NCI-H2107 (cell line): ENCODE measurements around the gene PYM1.

Experiments used
- DNase-seq: peaks from one replicate; lab custom pipeline; 2025; lab: John Stamatoyannopoulos, UW

PYM1 gene

DNA sequence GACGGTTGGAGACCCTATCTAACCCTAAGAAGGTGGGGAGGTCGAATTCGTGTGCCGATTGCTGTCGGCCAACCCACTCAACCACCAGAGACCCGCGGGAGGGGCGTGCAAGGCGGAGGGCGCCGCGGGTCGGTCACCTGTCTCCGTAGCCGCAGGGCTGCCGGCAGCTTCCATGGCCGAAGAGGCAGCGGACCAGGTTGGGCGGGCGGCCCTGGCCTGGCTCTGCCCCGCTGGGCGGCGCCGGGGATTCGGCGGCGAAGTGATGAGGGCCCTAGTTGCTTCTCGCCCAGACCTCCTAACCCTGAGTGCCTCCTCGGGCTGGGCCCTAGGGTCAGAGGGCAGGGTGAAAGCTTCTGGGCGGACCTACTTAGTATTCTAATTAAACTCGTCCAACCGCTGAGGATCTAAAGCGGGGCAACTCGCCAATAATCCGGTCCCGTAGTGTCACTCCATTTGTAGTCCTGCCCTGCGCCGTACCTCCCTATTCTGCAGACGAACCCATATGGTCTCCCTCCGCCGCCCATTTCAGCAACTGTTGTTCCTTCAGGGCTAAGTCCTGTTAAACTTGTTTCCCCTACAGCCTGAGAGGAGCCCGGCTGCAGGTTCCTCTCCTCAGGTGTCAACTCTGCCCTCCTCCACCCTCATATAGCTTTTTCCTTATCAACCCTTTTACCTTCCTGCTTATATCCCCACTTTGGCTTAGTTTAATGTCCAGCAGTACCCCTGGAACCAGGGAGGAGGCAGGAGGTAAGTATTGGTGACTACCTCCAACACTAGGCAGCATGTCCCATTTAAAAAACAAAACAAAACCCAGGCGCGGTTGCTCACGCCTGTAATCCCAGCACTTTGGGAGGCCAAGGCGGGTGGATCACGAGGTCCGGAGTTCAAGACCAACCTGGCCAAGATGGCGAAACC, at the start of gene PYM1:
TSS of gene PYM1 (minus strand) at position 307 of the 915 bp plus-strand sequence. CDS start at position 174, 133 bp downstream.
- peak; percentile 40 for DNase-seq

GRCh38 chr12:55974308-55974730, 46.6 kb upstream of the PYM1 start:
- no peak for DNase-seq

DNA sequence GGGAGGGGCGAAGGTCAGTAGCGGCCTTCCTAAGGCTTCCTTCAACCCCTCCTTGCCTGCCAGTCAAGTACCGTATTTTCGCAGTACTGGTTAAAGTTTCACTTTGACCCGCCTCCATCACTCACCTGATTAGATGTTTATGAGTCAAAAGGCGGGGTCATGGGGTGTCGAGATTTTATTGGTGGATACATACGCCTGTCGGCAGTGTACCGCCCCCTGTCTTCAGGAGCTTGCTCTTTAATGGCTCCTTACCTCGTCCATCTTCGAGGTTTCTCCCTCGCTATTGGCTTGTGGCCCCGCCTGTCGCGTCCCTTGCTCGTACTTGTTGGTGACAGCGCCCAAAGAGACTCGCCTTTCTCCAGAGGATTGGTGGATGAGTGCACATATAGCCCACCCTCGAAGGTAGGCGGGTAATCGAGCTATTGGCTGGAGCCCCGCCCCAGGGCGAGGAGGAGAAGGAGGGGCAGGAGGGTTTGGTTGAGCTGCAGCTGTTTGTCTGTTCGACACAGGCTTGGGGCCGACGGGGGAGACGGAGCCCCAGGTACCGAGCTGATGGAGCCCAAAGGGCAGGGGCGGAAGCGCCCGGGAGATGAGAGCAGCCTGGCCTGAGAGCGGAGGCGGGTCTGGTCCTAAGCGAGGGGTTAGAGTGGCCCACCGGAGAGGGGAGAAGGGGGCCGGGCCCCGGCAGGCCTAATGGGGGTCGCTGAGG, 46.1 kb upstream of the PYM1 start, which contains the start of gene RAB5B:
TSS of gene RAB5B (plus strand) at position 480 of the 709 bp plus-strand sequence. CDS start 12,883 bp downstream, outside the sequence.
- peak; percentile 99 for DNase-seq

DNA sequence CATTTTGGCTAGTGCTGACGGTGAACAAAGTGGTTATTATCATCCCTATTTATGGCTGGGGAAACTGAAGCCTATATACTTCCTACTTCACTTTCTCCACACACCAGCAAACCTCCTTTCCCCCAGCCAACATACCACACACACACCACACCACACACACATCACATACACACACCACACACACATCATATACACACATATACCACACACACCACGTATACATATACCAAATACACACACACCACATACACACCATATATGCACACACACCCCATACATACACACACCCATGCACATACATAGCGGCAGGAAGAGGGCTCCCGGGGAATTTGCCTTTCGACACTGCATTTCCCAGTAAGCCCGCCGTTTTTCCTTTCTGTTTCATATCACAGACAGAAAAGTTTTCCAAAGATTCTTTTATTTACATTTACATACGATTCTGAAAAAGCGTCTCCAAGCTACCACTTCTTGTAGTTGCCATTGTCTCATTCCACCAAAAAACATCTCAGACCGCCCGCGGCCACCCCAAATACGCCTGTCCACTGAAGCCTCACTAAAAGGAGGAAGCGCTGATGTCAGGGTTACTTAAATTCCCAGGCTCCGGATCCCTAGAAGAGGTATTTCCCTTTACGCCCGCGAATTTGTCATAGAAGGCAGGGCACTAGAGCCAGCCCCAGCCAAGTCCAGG, 45.4 kb upstream of the PYM1 start:
- DNase-seq = peak; percentile 46

GRCh38 chr12:55972456-55972855, 44.8 kb upstream of the PYM1 start:
- DNase-seq = no peak

GRCh38 chr12:55972042-55972441, 44.3 kb upstream of the PYM1 start:
- no peak for DNase-seq

- DNase-seq = no peak
These were observed 43.1 kb upstream of the PYM1 start for GRCh38 chr12:55970775-55971174.

DNA sequence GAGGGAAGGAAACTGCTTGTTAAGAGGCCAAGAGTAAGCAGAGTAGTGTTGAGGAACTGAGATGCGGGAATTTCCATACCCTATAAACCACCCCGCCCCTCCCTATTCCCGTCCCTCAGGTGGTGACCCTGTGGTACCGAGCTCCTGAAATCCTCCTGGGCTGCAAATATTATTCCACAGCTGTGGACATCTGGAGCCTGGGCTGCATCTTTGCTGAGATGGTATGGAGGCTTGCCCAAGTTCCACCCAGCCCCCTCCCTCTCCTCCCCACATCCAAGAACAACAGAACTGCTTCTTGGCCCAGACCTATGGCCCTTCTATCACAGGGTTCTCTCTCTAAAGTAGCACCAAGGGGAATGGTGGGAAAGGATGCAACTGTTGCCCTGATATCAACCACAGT, 41.7 kb upstream of the PYM1 start:
- DNase-seq = no peak

DNA sequence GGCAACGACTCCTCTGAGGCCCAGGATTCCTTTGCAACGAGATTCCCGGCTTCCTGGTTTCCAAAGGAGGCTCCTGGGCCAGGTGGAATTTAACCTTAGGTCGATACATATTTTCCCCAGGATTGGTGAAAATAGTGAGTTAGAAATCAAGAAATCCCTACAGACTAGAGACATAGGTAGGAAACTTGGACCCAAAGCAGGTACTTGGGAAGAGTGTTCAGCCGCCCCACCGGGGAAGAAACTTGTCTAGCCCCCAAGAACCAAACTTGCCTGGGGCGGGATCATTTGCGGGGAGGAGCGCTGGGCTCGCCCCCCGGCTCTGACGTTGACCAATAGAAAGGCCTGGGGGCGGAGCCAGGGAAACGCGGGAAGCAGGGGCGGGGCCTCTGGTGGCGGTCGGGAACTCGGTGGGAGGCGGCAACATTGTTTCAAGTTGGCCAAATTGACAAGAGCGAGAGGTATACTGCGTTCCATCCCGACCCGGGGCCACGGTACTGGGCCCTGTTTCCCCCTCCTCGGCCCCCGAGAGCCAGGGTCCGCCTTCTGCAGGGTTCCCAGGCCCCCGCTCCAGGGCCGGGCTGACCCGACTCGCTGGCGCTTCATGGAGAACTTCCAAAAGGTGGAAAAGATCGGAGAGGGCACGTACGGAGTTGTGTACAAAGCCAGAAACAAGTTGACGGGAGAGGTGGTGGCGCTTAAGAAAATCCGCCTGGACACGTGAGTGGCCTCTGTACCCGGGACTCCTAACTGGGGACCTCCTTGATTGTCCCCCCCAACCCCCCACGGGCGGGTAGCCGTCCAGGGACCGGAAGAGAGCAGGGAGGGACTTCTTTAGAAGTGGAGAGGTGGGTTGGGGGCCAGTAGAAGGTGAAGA, 39.0 kb upstream of the PYM1 start, which contains the start of gene CDK2:
TSS of gene CDK2 (plus strand) at position 423 of the 874 bp plus-strand sequence. CDS start at position 602, 179 bp downstream.
- DNase-seq = peak; percentile 77

GRCh38 chr12:55965941-55966407, 38.3 kb upstream of the PYM1 start, which contains the start of gene PMEL:
TSS of gene PMEL (minus strand) at chr12:55966042. CDS start at chr12:55966011, 31 bp downstream.
- peak; percentile 9 for DNase-seq

GRCh38 chr12:55965240-55965639, 37.5 kb upstream of the PYM1 start:
- no peak for DNase-seq

DNA sequence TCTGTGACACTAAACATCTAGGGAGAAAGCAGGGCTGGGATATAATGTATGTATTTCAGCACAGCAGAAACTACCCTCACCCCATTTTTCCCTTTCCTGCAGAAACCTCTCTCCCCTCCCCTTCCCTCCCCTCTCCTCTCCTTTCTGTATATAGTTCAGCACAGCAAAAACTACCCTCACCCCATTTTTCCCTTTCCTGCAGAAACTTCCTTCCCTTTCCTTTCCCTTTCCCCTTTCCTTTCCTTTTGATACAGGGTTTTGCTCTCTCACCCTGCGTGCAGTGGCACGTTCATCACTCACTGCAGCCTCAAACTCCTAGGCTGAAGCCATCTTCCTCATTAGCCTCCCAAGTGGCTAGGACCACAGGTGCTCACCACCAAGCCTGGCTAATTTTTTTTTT, 36.1 kb upstream of the PYM1 start:
- no peak for DNase-seq

DNA sequence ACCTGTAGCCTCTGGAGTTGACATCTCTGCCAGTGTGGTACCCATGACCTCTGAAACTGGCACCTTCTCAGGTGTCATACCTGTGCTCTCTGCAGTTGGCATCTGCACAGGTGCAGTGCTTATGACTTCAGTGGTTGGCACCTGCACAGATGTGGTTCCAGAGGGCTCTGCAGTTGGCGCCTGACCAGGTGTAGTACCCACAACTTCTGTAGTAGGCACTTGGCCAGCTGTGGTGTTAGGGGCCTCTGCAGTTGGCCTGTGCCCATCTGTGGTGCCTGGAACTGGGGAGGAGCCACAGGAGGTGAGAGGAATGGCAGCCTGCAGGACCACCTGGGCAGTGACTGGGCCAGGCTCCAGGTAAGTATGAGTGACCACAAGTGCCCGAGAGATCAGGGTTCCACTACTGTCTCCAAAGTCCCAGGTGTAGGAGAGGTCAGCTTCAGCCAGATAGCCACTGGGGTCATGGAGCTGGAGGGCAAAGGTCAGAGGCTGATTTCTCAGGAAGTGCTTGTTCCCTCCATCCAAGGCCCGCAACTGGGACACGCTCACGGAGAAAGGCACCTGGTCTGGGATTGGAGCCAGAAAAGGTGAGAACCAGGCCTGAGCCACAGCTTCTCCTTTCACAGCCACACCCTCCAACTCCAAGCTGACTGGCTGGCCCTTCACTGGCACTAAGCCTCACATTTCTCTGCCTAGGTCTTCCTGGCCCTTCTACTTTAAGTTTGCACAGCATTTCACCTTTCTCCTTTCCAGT, 29.6 kb upstream of the PYM1 start:
- no peak for DNase-seq

DNA sequence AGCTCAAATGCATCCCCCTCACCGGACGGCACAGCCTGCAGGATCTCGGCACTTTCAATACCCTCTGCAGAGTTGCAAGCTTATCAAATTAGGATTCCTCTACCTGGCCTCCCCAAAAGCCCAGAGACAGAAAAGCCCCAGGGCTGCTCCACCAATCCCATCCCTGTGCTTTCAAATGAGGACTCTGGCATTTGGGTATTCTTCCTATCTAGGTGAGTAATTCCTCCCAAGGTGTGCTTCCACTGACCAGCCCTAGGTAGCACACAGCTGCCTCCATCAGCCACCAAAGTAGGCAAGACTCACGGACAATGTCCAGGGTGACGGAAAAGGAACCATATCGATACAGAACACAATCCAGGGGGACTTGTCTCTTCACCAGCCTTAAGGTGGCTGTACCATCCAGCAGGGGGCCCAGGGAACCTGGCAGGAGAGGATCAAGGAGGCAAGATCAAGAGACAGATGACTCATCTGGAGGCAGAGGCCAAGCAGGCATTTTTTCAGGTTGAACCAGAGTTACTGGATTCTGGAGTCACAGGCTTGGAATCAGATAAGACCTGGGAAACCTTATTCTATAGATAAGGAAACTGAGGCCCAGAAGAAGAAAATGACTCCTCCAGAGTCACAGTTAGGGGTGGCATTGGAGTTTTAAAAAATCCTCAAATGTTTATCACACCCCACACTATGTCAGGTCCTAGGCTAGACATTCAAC, 28.3 kb upstream of the PYM1 start:
- DNase-seq = no peak

DNA sequence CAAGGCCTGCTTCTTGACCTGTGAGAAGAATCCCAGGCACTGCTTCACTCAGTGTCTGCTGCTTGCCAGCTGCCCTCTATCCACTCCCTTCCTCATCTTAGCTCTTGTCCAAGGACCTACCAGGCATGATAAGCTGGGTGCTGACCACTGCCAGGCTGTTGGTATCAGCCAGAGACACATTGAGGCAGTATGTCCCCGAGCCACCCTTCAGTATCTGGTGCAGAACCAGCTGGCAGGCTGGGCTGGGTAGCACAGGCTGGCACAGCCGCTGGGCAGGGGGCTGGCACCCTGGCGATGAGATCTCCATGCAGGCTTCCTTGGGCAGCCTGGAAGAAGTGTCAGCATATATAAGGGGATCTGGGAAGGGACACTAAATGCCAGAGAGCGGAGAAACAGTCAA, 27.6 kb upstream of the PYM1 start:
- no peak for DNase-seq

- DNase-seq = no peak
These were observed 18.9 kb upstream of the PYM1 start for GRCh38 chr12:55946553-55946952.

GRCh38 chr12:55942577-55943136, 15.0 kb upstream of the PYM1 start:
- DNase-seq = no peak

DNA sequence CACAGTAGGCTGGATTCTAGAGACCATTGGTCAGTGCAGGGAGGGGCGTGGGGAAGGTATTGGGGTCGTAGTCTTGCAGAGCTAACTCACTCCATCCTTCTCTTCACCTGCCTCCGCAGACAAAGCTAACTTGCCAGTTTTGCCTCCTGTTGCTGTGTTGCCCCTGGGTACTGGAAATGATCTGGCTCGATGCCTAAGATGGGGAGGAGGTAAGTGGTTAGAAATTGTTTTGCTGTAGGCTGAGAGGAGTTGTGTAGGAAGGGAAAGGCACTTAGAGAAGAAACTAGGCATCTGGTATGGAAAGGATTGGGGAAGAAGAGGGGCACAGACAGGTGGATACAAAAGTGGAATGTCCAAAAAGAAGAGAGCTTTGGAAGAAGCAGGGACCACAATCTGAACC, 14.4 kb upstream of the PYM1 start:
- DNase-seq = no peak

- DNase-seq = peak; percentile 64
These were observed 12.5 kb upstream of the PYM1 start for GRCh38 chr12:55940065-55940732.
